ENCODE data around the gene TBL1Y.

The TBL1Y gene

GRCh38 chrY:7085606-7086005, 175.1 kb downstream of the TBL1Y start:
- DNase-seq (ENCODE audit: low spot score), result peak; percentile 78

GRCh38 chrY:7092836-7093235, 182.3 kb downstream of the TBL1Y start:
- DNase-seq (ENCODE audit: low spot score), result no peak

- DNase-seq (ENCODE audit: low spot score), result no peak
Measured at GRCh38 chrY:7094365-7094764, 183.9 kb downstream of the TBL1Y start.

- DNase-seq (ENCODE audit: low spot score), result no peak
Measured at GRCh38 chrY:7097021-7097420, 186.5 kb downstream of the TBL1Y start.

GRCh38 chrY:7099742-7100141, 189.2 kb downstream of the TBL1Y start:
- DNase-seq (ENCODE audit: low spot score), result peak; percentile 9

- DNase-seq (ENCODE audit: low spot score), result no peak
Measured at GRCh38 chrY:7102680-7103079, 192.2 kb downstream of the TBL1Y start.

- no peak for DNase-seq (ENCODE audit: low spot score)
Measured at GRCh38 chrY:7107179-7107578, 196.7 kb downstream of the TBL1Y start.

GRCh38 chrY:7110086-7110485, 199.6 kb downstream of the TBL1Y start:
- no peak for DNase-seq (ENCODE audit: low spot score)

GRCh38 chrY:7115871-7116270, 205.4 kb downstream of the TBL1Y start:
- no peak for DNase-seq (ENCODE audit: low spot score)

GRCh38 chrY:7122202-7122601, 211.7 kb downstream of the TBL1Y start:
- DNase-seq (ENCODE audit: low spot score), result no peak

GRCh38 chrY:7125136-7126056, 214.9 kb downstream of the TBL1Y start:
- no peak for DNase-seq (ENCODE audit: low spot score)

- DNase-seq (ENCODE audit: low spot score), result no peak
Measured at GRCh38 chrY:7128211-7128610, 217.7 kb downstream of the TBL1Y start.
